Stimulated activated CD4-positive, alpha-beta T cell treated with anti-CD3 and anti-CD28 coated beads, Interleukin-4, amount 100 ng/mL, for 48 hours (primary cell): Measurements from ENCODE around the gene CFAP57.
"Not testable (repeated sequence)": the region's sequence is repeated elsewhere in the genome, so short reads cannot be mapped to it uniquely, and the experiment has no call there.

Experiments
- DNase-seq, 2 donors: peaks; one replicate each; pipeline ENCODE4 v3.0.0-alpha.2; 2020; ENCODE audit warnings: low read depth in 2 of 2

Gene CFAP57

GRCh38 chr1:43172527-43172972 is 420 bp downstream of the CFAP57 start:
- DNase-seq: peak; percentile 76 to 86

GRCh38 chr1:43174873-43175272 is 2.7 kb downstream of the CFAP57 start:
- DNase-seq: no peak

- DNase-seq: no peak
Measured at GRCh38 chr1:43177691-43178090, 5.6 kb downstream of the CFAP57 start.

- DNase-seq: no peak
Measured at GRCh38 chr1:43184388-43184787, 12.3 kb downstream of the CFAP57 start.

GRCh38 chr1:43184995-43185394 is 12.9 kb downstream of the CFAP57 start:
- DNase-seq: no peak

- DNase-seq: no peak
Measured at GRCh38 chr1:43188106-43188505, 16.0 kb downstream of the CFAP57 start.

- DNase-seq: no peak
Measured at GRCh38 chr1:43194509-43194908, 22.4 kb downstream of the CFAP57 start.

- DNase-seq: no peak
Measured at GRCh38 chr1:43197343-43198127, 25.4 kb downstream of the CFAP57 start.

- no peak for DNase-seq
Measured at GRCh38 chr1:43199093-43199726, 27.1 kb downstream of the CFAP57 start.

GRCh38 chr1:43203859-43204258 is 31.7 kb downstream of the CFAP57 start:
- DNase-seq: no peak

GRCh38 chr1:43204394-43204793 is 32.3 kb downstream of the CFAP57 start:
- no peak for DNase-seq

- no peak for DNase-seq
Measured at GRCh38 chr1:43205671-43206070, 33.5 kb downstream of the CFAP57 start.

GRCh38 chr1:43206600-43207228 is 34.6 kb downstream of the CFAP57 start:
- DNase-seq: no peak

GRCh38 chr1:43207229-43207853 is 35.2 kb downstream of the CFAP57 start:
- no peak for DNase-seq

- DNase-seq: not testable (repeated sequence)
Measured at GRCh38 chr1:43208277-43208676, 36.1 kb downstream of the CFAP57 start.

GRCh38 chr1:43214501-43215444 is 42.6 kb downstream of the CFAP57 start:
- DNase-seq: no peak

GRCh38 chr1:43217747-43218146 is 45.6 kb downstream of the CFAP57 start:
- no peak for DNase-seq

- DNase-seq: no peak
Measured at GRCh38 chr1:43220905-43221778, 49.0 kb downstream of the CFAP57 start.

GRCh38 chr1:43221797-43222196 is 49.7 kb downstream of the CFAP57 start:
- no peak for DNase-seq

- no peak for DNase-seq
Measured at GRCh38 chr1:43222879-43223278, 50.7 kb downstream of the CFAP57 start.
